GM18499 (cell line): ENCODE results near the gene RPS2.
"Not testable (repeated sequence)": the region's sequence is repeated elsewhere in the genome, so short reads cannot be mapped to it uniquely, and the experiment has no call there.

ENCODE experiments used
- ATAC-seq: cut with Tn5 transposase; IDR thresholded peaks from one replicate; pipeline ENCODE4 v1.9.1; 2021; ENCODE audit warnings: moderate number of reproducible peaks; ENCODE audit not compliant: insufficient read depth, unreplicated experiment

RPS2 gene

GRCh38 chr16:1964506-1965395, at the start of gene RPS2:
Gene RPS2, minus strand, starts transcription at chr16:1964826. Its CDS starts 201 bp downstream, at chr16:1964625.
- ATAC-seq, result no peak

- ATAC-seq, result no peak
These were observed 48.9 kb upstream of the RPS2 start for GRCh38 chr16:2013527-2013926.

GRCh38 chr16:2011726-2012125, 47.1 kb upstream of the RPS2 start:
- ATAC-seq, result not testable (repeated sequence)

- no peak for ATAC-seq
These were observed 45.3 kb upstream of the RPS2 start, which contains the start of gene ZNF598 for GRCh38 chr16:2009791-2010510. Gene ZNF598, minus strand, starts transcription at chr16:2009821.

- no peak for ATAC-seq
These were observed 44.6 kb upstream of the RPS2 start for GRCh38 chr16:2009164-2009711.

GRCh38 chr16:2008631-2009163, 44.1 kb upstream of the RPS2 start:
- no peak for ATAC-seq

- no peak for ATAC-seq
These were observed 43.4 kb upstream of the RPS2 start for GRCh38 chr16:2008009-2008526.

GRCh38 chr16:2007081-2007836, 42.6 kb upstream of the RPS2 start:
- no peak for ATAC-seq

- ATAC-seq, result no peak
These were observed 41.7 kb upstream of the RPS2 start for GRCh38 chr16:2006317-2006716.

GRCh38 chr16:2005646-2006045, 41.0 kb upstream of the RPS2 start:
- ATAC-seq, result no peak

- ATAC-seq, result no peak
These were observed 40.3 kb upstream of the RPS2 start for GRCh38 chr16:2004795-2005517.

- ATAC-seq, result no peak
These were observed 39.4 kb upstream of the RPS2 start for GRCh38 chr16:2003827-2004641.

- no peak for ATAC-seq
These were observed 38.7 kb upstream of the RPS2 start for GRCh38 chr16:2003231-2003826.

GRCh38 chr16:2002406-2003230, 38.0 kb upstream of the RPS2 start:
- no peak for ATAC-seq

- ATAC-seq, result no peak
These were observed 37.1 kb upstream of the RPS2 start for GRCh38 chr16:2001456-2002355.

- ATAC-seq, result no peak
These were observed 36.4 kb upstream of the RPS2 start for GRCh38 chr16:2001035-2001434.
